Neuronal stem cell (in vitro differentiated cells): ENCODE results near the gene MACROD2.

Experiments used
- DNase-seq: peaks from one replicate; pipeline ENCODE4 v3.0.0-alpha.2; 2013; ENCODE audit warnings: low spot score
- H2AFZ ChIP-seq: one replicate; pipeline ENCODE4 v1.6.1; 2013; ENCODE audit warnings: mild to moderate bottlenecking, low read length, inconsistent platforms
- H2AK5ac ChIP-seq: 2 replicates; pipeline ENCODE4 v1.6.1; 2013; ENCODE audit warnings: low read depth, mild to moderate bottlenecking, inconsistent platforms, low read length, moderate library complexity, mixed read lengths
- H2BK120ac ChIP-seq: 2 replicates; pipeline ENCODE4 v1.6.1; 2013; ENCODE audit warnings: low read depth, mild to moderate bottlenecking, inconsistent platforms, low read length, moderate library complexity, mixed read lengths
- H2BK12ac ChIP-seq: one replicate; pipeline ENCODE4 v1.6.1; 2013; ENCODE audit warnings: low read length, inconsistent platforms
- H2BK15ac ChIP-seq: 2 replicates; pipeline ENCODE4 v1.6.1; 2013; ENCODE audit warnings: mild to moderate bottlenecking, low read length, inconsistent platforms, mixed read lengths
- H2BK5ac ChIP-seq: one replicate; pipeline ENCODE4 v1.6.1; 2013; ENCODE audit warnings: inconsistent platforms, mild to moderate bottlenecking, low read length, moderate library complexity
- H3K14ac ChIP-seq: one replicate; pipeline ENCODE4 v1.6.1; 2013; ENCODE audit warnings: low read length, inconsistent platforms
- H3K18ac ChIP-seq: 2 replicates; pipeline ENCODE4 v1.6.1; 2013; ENCODE audit warnings: low read length, inconsistent platforms
- H3K23ac ChIP-seq: 2 replicates; pipeline ENCODE4 v1.6.1; 2013; ENCODE audit warnings: low read depth, mild to moderate bottlenecking, mixed read lengths, low read length, inconsistent platforms; ENCODE audit not compliant: poor library complexity
- H3K27ac ChIP-seq: replicated peaks from 3 replicates; pipeline ENCODE4 v1.5.1; 2013; ENCODE audit warnings: low read length, inconsistent platforms
- H3K27me3 ChIP-seq, 3 experiments: 2 replicates each; pipeline ENCODE4 v1.6.1; 2013; ENCODE audit warnings: low read length in 3 of 3, mild to moderate bottlenecking in 2 of 3, inconsistent platforms in 1 of 3, low read depth in 1 of 3, mixed read lengths in 1 of 3, moderate library complexity in 1 of 3; ENCODE audit not compliant: control insufficient read depth in 3 of 3, insufficient read depth in 3 of 3
- H3K36me3 ChIP-seq, 2 donors: replicated peaks in 1 of 2; 2 replicates each; pipeline ENCODE4 v1.6.1; 2013; ENCODE audit warnings: low read length in 2 of 2; ENCODE audit not compliant: control insufficient read depth in 2 of 2, insufficient read depth in 2 of 2
- H3K4ac ChIP-seq: 2 replicates; pipeline ENCODE4 v1.6.1; 2013; ENCODE audit warnings: inconsistent platforms, mild to moderate bottlenecking, low read length, moderate library complexity
- H3K4me1 ChIP-seq, 2 donors: 1 replicate in 1 of 2; 2 replicates in 1 of 2; pipeline ENCODE4 v1.6.1; 2013; ENCODE audit warnings: low read length in 2 of 2, low read depth in 1 of 2; ENCODE audit not compliant: control insufficient read depth in 2 of 2, insufficient read depth in 1 of 2
- H3K4me2 ChIP-seq: one replicate; pipeline ENCODE4 v1.6.1; 2013; ENCODE audit warnings: mild to moderate bottlenecking, low read length, inconsistent platforms; ENCODE audit not compliant: insufficient read depth, poor library complexity, severe bottlenecking
- H3K4me3 ChIP-seq, 2 donors: 2 replicates each; pipeline ENCODE4 v1.5.1; 2013; ENCODE audit warnings: low read length in 2 of 2, mild to moderate bottlenecking in 2 of 2, inconsistent platforms in 1 of 2, moderate library complexity in 1 of 2
- H3K79me1 ChIP-seq: one replicate; pipeline ENCODE4 v1.6.1; 2013; ENCODE audit warnings: low read depth, mild to moderate bottlenecking, inconsistent platforms, low read length, moderate library complexity
- H3K9ac ChIP-seq: one replicate; pipeline ENCODE4 v1.6.1; 2013; ENCODE audit warnings: mild to moderate bottlenecking, low read depth, low read length, inconsistent platforms; ENCODE audit not compliant: poor library complexity
- H3K9me3 ChIP-seq, 2 donors: replicated peaks in 1 of 2; 2 replicates each; pipeline versions ENCODE3 to v1.6.1; 2013; ENCODE audit warnings: low read length in 2 of 2, mild to moderate bottlenecking in 2 of 2, inconsistent platforms in 1 of 2, low read depth in 1 of 2, mixed read lengths in 1 of 2, moderate library complexity in 1 of 2; ENCODE audit not compliant: control insufficient read depth in 2 of 2, insufficient read depth in 1 of 2
- H4K8ac ChIP-seq: one replicate; pipeline ENCODE4 v1.6.1; 2013; ENCODE audit warnings: low read depth, mild to moderate bottlenecking, inconsistent platforms, low read length, moderate library complexity
- H4K91ac ChIP-seq: one replicate; pipeline ENCODE4 v1.6.1; 2013; ENCODE audit warnings: low read length, low read depth, mild to moderate bottlenecking, inconsistent platforms; ENCODE audit not compliant: poor library complexity
- WGBS, 2 donors: extraction: QIAGEN DNeasy Blood & Tissue Kit; methylation state at CpG; one replicate each; pipeline ENCODE4 v1.1.7; 2013; ENCODE audit warnings: missing lambda C conversion rate in 2 of 2, mixed read lengths in 1 of 2; ENCODE audit not compliant: insufficient read length in 2 of 2, insufficient replicate concordance in 1 of 2; ENCODE audit errors: extremely low coverage in 2 of 2; 5-methylcytosine and 5-hydroxymethylcytosine counted together

The MACROD2 gene

GRCh38 chr20:15945289-15945688, 1950.0 kb downstream of the MACROD2 start:
- Histone ChIP-seq H4K91ac (no peak overlapping the region), H3K79me1 (no peaks in the 10 kb centered on the region), H3K4ac (no peak overlapping the region), H2AFZ (no peak overlapping the region), H3K4me1 (peaks cover 4% of the 10 kb centered on the region in 2 donors), H3K4me2 (no peak overlapping the region), H2BK12ac (no peak overlapping the region), H3K14ac (no peak overlapping the region), H2AK5ac (no peak overlapping the region), H3K4me3 (no peak overlapping the region), H2BK5ac (no peak overlapping the region), H3K18ac (no peak overlapping the region), H3K9me3 (peaks cover 0 to 5% of the 10 kb centered on the region in 2 donors), H2BK15ac (no peak overlapping the region), H3K27ac (no peak overlapping the region), H3K9ac (no peak overlapping the region), H2BK120ac (no peak overlapping the region), H3K27me3 (no peaks in the 10 kb centered on the region), H3K23ac (no peak overlapping the region), H3K36me3 (no peaks in the 10 kb centered on the region), H4K8ac (no peak overlapping the region)
- DNase-seq, result no peak

- no peak overlapping the region for H3K27ac ChIP-seq
- H3K4me2 ChIP-seq, result no peak overlapping the region
- no peak overlapping the region for H3K4me3 ChIP-seq
- no peak overlapping the region for H2BK15ac ChIP-seq
- no peak overlapping the region for H3K9ac ChIP-seq
- no peak overlapping the region for H3K23ac ChIP-seq
- no peaks in the 10 kb centered on the region for H3K36me3 ChIP-seq
- H4K8ac ChIP-seq, result no peak overlapping the region
- H2AK5ac ChIP-seq, result no peak overlapping the region
- H2AFZ ChIP-seq, result no peak overlapping the region
- WGBS, 2 donors, result no CpG with 5 or more reads among the region's 3 CpGs
- no peak overlapping the region for H3K14ac ChIP-seq
- peaks cover 6 to 7% of the 10 kb centered on the region in 2 donors for H3K4me1 ChIP-seq
- no peak overlapping the region for H3K18ac ChIP-seq
- H2BK5ac ChIP-seq, result no peak overlapping the region
- H3K27me3 ChIP-seq, result no peaks in the 10 kb centered on the region
- H2BK12ac ChIP-seq, result no peak overlapping the region
- no peaks in the 10 kb centered on the region for H3K9me3 ChIP-seq
- H4K91ac ChIP-seq, result no peak overlapping the region
- no peak for DNase-seq
- H3K4ac ChIP-seq, result no peak overlapping the region
- H3K79me1 ChIP-seq, result no peaks in the 10 kb centered on the region
- H2BK120ac ChIP-seq, result no peak overlapping the region
These were observed 1954.1 kb downstream of the MACROD2 start for GRCh38 chr20:15949391-15949790.

GRCh38 chr20:15951658-15952057, 1956.3 kb downstream of the MACROD2 start:
- Histone ChIP-seq H3K27ac (no peak overlapping the region), H3K23ac (no peak overlapping the region), H3K9me3 (no peaks in the 10 kb centered on the region), H2BK15ac (no peak overlapping the region), H3K4me2 (no peak overlapping the region), H2AK5ac (no peak overlapping the region), H3K4me1 (peaks cover 6 to 7% of the 10 kb centered on the region in 2 donors), H3K14ac (no peak overlapping the region), H2BK120ac (no peak overlapping the region), H2BK12ac (no peak overlapping the region), H2AFZ (no peak overlapping the region), H2BK5ac (no peak overlapping the region), H3K27me3 (no peaks in the 10 kb centered on the region), H3K9ac (no peak overlapping the region), H4K91ac (no peak overlapping the region), H3K4me3 (no peak overlapping the region), H3K4ac (no peak overlapping the region), H3K18ac (no peak overlapping the region), H3K36me3 (no peaks in the 10 kb centered on the region), H4K8ac (no peak overlapping the region), H3K79me1 (no peaks in the 10 kb centered on the region)
- no peak for DNase-seq
- WGBS, 2 donors, result no CpG with 5 or more reads among the region's 8 CpGs

- Histone ChIP-seq H3K27me3 (no peaks in the 10 kb centered on the region), H3K4me2 (no peak overlapping the region), H3K4me1 (no peaks in the 10 kb centered on the region), H2BK15ac (no peak overlapping the region), H3K23ac (no peak overlapping the region), H2AFZ (no peak overlapping the region), H3K9ac (no peak overlapping the region), H3K18ac (no peak overlapping the region), H3K14ac (no peak overlapping the region), H2AK5ac (no peak overlapping the region), H3K27ac (no peak overlapping the region), H4K91ac (no peak overlapping the region), H2BK5ac (no peak overlapping the region), H3K9me3 (peaks cover 0 to 2% of the 10 kb centered on the region in 2 donors), H2BK120ac (no peak overlapping the region), H3K4ac (no peak overlapping the region), H4K8ac (no peak overlapping the region), H3K36me3 (no peaks in the 10 kb centered on the region), H3K79me1 (no peaks in the 10 kb centered on the region), H2BK12ac (no peak overlapping the region), H3K4me3 (no peak overlapping the region)
- no peak for DNase-seq
- no CpG with 5 or more reads among the region's 4 CpGs for WGBS, 2 donors
These were observed 1962.8 kb downstream of the MACROD2 start for GRCh38 chr20:15958142-15958541.
